Measurements from ENCODE around the gene SMIM41.

Gene SMIM41

DNA sequence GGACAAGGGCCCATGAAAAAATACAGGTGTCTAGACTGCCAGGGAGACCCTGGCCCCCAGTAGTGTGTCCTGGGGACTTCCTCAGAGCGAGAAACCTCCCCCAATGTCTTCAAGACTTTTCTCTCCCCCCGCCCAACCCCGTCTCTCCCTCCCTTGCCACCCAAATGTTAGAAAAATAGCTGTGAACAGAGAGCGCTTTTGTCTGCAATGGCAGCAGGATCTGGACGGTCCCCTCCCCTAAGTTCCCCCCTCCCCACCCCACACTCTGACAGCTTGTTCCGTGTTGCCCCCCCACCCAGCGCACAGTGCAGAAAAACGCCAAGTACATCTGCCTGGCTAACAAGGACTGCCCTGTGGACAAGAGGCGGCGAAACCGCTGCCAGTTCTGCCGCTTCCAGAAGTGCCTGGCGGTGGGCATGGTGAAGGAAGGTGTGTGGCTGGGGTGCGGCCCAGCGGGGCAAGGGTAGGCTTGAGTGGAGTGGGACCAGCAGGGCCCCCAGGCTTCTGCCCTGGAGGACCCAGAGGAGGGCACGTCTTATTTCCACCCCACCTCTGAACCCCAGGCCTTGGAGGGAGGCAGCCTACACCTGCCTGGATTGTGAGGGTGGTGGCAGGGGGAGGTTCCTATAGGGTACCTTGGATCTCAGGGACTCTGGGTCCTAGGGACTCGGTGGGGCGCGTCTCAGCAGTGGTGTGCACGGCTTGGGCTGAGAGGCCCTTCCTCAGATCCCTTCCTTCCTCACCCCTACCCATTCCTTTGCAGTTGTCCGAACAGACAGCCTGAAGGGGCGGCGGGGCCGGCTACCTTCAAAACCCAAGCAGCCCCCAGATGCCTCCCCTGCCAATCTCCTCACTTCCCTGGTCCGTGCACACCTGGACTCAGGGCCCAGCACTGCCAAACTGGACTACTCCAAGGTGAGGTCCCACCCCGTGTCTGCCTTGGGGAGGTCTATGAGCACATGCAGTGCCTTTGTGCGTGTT, 23.5 kb upstream of the SMIM41 start:
- Histone ChIP-seq H3K4me1 (ENCODE audit: insufficient read depth, low read length, poor library complexity, severe bottlenecking) (peaks cover 12% of the 10 kb centered on the region), H3K4me3 (ENCODE audit: low read length, poor library complexity, severe bottlenecking) (no peak overlapping the region), H4K20me1 (ENCODE audit: insufficient read depth, low read length, poor library complexity, severe bottlenecking) (no peaks in the 10 kb centered on the region), H3F3A (ENCODE audit: low read depth) (no peaks in the 10 kb centered on the region), H3K4me2 (ENCODE audit: low read depth, low read length, poor library complexity, severe bottlenecking) (no peak overlapping the region), H3K9ac (ENCODE audit: low read depth, low read length, poor library complexity, severe bottlenecking) (no peak overlapping the region), H3K9me3 (ENCODE audit: insufficient read depth, low read depth, low read length) (no peaks in the 10 kb centered on the region), H3K27me3 (ENCODE audit: insufficient read depth, low read length, poor library complexity, severe bottlenecking) (no peaks in the 10 kb centered on the region), H3K79me2 (ENCODE audit: insufficient read depth, low read length) (no peaks in the 10 kb centered on the region), H2AFZ (ENCODE audit: low read length) (no peak overlapping the region), H3K9me2 (replicated peaks; ENCODE audit: low read depth, low read length) (no peaks in the 10 kb centered on the region), H3K36me3 (ENCODE audit: insufficient read depth, low read length) (no peaks in the 10 kb centered on the region)
- no peak for TF ChIP-seq EZH2phosphoT487 (IDR thresholded peaks at IDR 0.05; ENCODE audit: borderline replicate concordance)
- TF ChIP-seq, protein P1, sequence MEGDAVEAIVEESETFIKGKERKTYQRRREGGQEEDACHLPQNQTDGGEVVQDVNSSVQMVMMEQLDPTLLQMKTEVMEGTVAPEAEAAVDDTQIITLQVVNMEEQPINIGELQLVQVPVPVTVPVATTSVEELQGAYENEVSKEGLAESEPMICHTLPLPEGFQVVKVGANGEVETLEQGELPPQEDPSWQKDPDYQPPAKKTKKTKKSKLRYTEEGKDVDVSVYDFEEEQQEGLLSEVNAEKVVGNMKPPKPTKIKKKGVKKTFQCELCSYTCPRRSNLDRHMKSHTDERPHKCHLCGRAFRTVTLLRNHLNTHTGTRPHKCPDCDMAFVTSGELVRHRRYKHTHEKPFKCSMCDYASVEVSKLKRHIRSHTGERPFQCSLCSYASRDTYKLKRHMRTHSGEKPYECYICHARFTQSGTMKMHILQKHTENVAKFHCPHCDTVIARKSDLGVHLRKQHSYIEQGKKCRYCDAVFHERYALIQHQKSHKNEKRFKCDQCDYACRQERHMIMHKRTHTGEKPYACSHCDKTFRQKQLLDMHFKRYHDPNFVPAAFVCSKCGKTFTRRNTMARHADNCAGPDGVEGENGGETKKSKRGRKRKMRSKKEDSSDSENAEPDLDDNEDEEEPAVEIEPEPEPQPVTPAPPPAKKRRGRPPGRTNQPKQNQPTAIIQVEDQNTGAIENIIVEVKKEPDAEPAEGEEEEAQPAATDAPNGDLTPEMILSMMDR (conservative IDR thresholded peaks at IDR 0.05; ENCODE audit: low read length), result no peak

DNA sequence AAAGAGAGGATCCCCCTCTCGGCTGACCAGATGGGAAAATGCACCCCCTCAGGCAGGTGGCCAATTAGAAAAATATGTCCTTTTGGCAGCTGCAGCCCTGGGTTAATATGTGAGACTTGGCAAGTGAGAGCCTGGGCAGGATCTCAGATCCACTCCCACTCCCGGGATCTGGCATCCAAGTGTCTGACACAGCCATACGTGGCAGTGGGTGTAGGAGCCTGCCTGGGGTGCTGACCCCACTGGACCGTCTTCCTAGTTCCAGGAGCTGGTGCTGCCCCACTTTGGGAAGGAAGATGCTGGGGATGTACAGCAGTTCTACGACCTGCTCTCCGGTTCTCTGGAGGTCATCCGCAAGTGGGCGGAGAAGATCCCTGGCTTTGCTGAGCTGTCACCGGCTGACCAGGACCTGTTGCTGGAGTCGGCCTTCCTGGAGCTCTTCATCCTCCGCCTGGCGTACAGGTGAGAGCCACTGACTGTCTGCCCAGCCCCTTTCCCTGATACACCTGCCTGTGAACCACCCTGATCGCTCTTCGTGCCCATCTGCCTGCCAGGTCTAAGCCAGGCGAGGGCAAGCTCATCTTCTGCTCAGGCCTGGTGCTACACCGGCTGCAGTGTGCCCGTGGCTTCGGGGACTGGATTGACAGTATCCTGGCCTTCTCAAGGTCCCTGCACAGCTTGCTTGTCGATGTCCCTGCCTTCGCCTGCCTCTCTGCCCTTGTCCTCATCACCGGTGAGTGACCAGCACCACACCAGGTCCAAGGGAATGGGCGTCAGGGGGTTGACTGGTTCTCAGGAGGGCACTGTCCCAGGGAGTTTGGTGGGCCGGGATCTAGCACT, 22.5 kb upstream of the SMIM41 start:
- Histone ChIP-seq H3K4me3 (ENCODE audit: low read length, poor library complexity, severe bottlenecking) (no peak overlapping the region), H3K27me3 (ENCODE audit: insufficient read depth, low read length, poor library complexity, severe bottlenecking) (no peaks in the 10 kb centered on the region), H4K20me1 (ENCODE audit: insufficient read depth, low read length, poor library complexity, severe bottlenecking) (no peaks in the 10 kb centered on the region), H3K36me3 (ENCODE audit: insufficient read depth, low read length) (no peaks in the 10 kb centered on the region), H3K4me1 (ENCODE audit: insufficient read depth, low read length, poor library complexity, severe bottlenecking) (peaks cover 4% of the 10 kb centered on the region), H3K9ac (ENCODE audit: low read depth, low read length, poor library complexity, severe bottlenecking) (no peak overlapping the region), H3F3A (ENCODE audit: low read depth) (no peaks in the 10 kb centered on the region), H2AFZ (ENCODE audit: low read length) (no peak overlapping the region), H3K4me2 (ENCODE audit: low read depth, low read length, poor library complexity, severe bottlenecking) (no peak overlapping the region), H3K9me3 (ENCODE audit: insufficient read depth, low read depth, low read length) (no peaks in the 10 kb centered on the region), H3K9me2 (replicated peaks; ENCODE audit: low read depth, low read length) (no peaks in the 10 kb centered on the region), H3K79me2 (ENCODE audit: insufficient read depth, low read length) (no peaks in the 10 kb centered on the region)
- TF ChIP-seq, protein P1 (conservative IDR thresholded peaks at IDR 0.05; ENCODE audit: low read length), result no peak
- TF ChIP-seq EZH2phosphoT487 (IDR thresholded peaks at IDR 0.05; ENCODE audit: borderline replicate concordance), result no peak

DNA sequence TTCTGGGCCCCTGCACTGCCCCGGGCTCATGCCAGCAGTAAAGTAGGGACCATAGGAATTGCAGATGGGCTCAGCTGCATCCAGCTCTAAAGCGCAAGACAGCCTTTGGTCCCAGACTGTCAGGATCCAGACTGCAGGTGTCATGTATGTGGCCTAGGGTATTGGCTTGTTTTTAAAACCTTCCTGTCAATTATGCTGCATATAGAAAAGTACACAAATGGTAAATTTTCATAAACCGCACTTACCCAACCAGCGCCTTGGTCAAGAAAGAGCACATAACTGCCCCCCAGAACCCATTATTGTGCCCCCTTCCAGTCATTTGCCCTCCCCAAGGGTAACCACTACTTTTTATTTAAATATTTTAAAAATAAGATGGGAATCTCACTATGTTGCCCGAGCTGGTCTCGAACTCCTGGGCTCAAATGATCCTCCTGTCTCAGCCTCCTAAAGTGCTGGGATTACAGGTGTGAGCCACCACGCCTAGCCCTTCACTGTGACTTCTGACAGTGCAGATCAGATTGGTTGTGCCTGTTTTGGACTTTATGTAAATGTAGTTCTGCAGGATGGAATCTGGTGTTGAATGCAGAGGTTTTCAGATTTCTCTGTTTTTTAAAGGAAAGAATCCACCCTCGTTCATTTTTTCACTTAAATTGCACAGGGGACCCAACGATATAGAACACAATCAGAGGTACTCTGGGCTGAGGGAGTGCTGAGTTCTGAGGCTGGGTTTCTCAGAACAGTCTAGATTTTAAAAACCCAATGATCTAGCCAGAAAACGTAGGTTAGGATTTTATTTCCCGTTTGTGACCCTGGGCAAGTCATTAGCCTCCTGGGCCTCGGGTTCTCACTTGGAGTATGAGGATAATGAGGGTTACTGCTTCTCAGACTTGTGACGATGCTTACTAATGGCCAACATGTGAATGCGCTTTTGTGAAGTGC, 21.6 kb upstream of the SMIM41 start:
- Histone ChIP-seq H3K9me2 (replicated peaks; ENCODE audit: low read depth, low read length) (no peaks in the 10 kb centered on the region), H3K4me3 (ENCODE audit: low read length, poor library complexity, severe bottlenecking) (no peak overlapping the region), H3K9me3 (ENCODE audit: insufficient read depth, low read depth, low read length) (no peaks in the 10 kb centered on the region), H3K4me2 (ENCODE audit: low read depth, low read length, poor library complexity, severe bottlenecking) (no peak overlapping the region), H3K79me2 (ENCODE audit: insufficient read depth, low read length) (no peaks in the 10 kb centered on the region), H3K27me3 (ENCODE audit: insufficient read depth, low read length, poor library complexity, severe bottlenecking) (no peaks in the 10 kb centered on the region), H3K4me1 (ENCODE audit: insufficient read depth, low read length, poor library complexity, severe bottlenecking) (no peaks in the 10 kb centered on the region), H2AFZ (ENCODE audit: low read length) (no peak overlapping the region), H4K20me1 (ENCODE audit: insufficient read depth, low read length, poor library complexity, severe bottlenecking) (no peaks in the 10 kb centered on the region), H3F3A (ENCODE audit: low read depth) (no peaks in the 10 kb centered on the region), H3K9ac (ENCODE audit: low read depth, low read length, poor library complexity, severe bottlenecking) (no peak overlapping the region), H3K36me3 (ENCODE audit: insufficient read depth, low read length) (no peaks in the 10 kb centered on the region)
- TF ChIP-seq, protein P1 (conservative IDR thresholded peaks at IDR 0.05; ENCODE audit: low read length), result no peak
